ENCODE results near the gene TBPL1. TPM values are rescaled to one million over a fixed set of nuclear protein-coding genes. Genes with fewer than 3 reads are reported as not detected.

TBPL1 gene
- total and polyA plus RNA-seq, 10 of the 15 experiments (the other 5 are each of a cell fraction or from before 2014, with no cell fraction given): 34.6 to 71.2 (median 43.0) TPM

- TF ChIP-seq CUX1 (IDR thresholded peaks at IDR 0.05; ENCODE audit: insufficient replicate concordance, low read depth, low read length): no peak
- no peak for TF ChIP-seq FOXM1 (IDR thresholded peaks at IDR 0.05; ENCODE audit: low read depth, low read length)
- TF ChIP-seq ZBED1 (IDR thresholded peaks at IDR 0.05; ENCODE audit: borderline replicate concordance): no peak
- no peak for TF ChIP-seq HDAC2 (IDR thresholded peaks at IDR 0.05)
- no peak for TF ChIP-seq EZH2 (IDR thresholded peaks at IDR 0.05; ENCODE audit: borderline replicate concordance, control insufficient read depth, low read depth, low read length)
- TF ChIP-seq, protein P1, sequence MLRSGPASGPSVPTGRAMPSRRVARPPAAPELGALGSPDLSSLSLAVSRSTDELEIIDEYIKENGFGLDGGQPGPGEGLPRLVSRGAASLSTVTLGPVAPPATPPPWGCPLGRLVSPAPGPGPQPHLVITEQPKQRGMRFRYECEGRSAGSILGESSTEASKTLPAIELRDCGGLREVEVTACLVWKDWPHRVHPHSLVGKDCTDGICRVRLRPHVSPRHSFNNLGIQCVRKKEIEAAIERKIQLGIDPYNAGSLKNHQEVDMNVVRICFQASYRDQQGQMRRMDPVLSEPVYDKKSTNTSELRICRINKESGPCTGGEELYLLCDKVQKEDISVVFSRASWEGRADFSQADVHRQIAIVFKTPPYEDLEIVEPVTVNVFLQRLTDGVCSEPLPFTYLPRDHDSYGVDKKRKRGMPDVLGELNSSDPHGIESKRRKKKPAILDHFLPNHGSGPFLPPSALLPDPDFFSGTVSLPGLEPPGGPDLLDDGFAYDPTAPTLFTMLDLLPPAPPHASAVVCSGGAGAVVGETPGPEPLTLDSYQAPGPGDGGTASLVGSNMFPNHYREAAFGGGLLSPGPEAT (IDR thresholded peaks at IDR 0.05; ENCODE audit: low read depth): no peak
- no peak for TF ChIP-seq SKIL (IDR thresholded peaks at IDR 0.05; ENCODE audit: low read depth, poor library complexity, severe bottlenecking)
- no peak for TF ChIP-seq MTA3 (IDR thresholded peaks at IDR 0.05; ENCODE audit: borderline replicate concordance, low read length)
Measured at GRCh38 chr6:133958791-133959190, 5.8 kb downstream of the TBPL1 start (continued).
